HG03558 (cell line): ENCODE measurements around the gene DCN.
"Not testable (repeated sequence)": the region's sequence is repeated elsewhere in the genome, so short reads cannot be mapped to it uniquely, and the experiment has no call there.

ENCODE experiments used
- ATAC-seq: cut with Tn5 transposase; IDR thresholded peaks from one replicate; pipeline ENCODE4 v1.9.1; 2021; ENCODE audit warnings: moderate number of reproducible peaks; ENCODE audit not compliant: unreplicated experiment; ENCODE audit errors: extremely low read depth

The DCN gene

GRCh38 chr12:91182636-91183455 is at the start of gene DCN:
TSS of gene DCN (minus strand) at chr12:91182817. CDS start at chr12:91178552, 4,265 bp downstream.
- no peak for ATAC-seq

- ATAC-seq, result no peak
These were observed 48.2 kb upstream of the DCN start for GRCh38 chr12:91230841-91231240.

DNA sequence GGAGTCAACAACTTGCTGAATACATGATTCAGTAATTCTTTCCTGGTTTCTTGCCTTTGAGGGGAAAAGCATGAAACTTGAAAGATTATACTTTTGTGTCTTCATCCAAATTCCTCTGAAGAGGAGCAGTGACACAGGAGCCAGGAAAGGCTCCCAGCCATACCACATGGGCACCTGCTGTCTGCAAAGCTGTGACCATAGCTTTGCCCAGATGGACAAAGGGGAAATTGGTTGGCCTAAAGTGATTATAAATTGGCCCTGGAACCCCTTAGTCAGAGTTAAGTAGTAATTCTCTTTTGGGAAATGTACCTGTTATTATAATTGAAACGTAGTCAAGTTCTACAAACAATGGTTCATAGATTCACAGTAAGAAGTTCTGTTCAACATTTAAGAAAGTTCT is 44.3 kb upstream of the DCN start:
- no peak for ATAC-seq

GRCh38 chr12:91225316-91225715 is 42.7 kb upstream of the DCN start:
- no peak for ATAC-seq

DNA sequence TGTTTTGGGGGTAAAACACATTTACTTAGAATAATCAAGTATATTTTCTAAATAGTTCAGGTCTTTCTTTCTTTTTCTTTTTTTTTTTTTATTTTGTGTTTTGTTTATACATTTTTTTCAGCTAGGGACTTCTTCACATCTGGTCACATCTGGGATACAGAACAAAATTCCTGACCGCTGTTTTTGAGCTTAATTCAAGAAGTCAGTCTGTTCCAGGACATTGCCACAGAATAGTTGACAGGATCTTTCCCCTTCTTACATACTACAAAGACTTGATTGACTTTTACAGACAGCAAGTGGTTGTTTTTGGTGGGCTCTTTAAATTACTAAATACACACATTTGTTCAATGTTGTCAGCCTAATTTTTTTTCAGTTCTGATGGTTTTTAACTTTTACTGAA is 41.8 kb upstream of the DCN start:
- no peak for ATAC-seq

DNA sequence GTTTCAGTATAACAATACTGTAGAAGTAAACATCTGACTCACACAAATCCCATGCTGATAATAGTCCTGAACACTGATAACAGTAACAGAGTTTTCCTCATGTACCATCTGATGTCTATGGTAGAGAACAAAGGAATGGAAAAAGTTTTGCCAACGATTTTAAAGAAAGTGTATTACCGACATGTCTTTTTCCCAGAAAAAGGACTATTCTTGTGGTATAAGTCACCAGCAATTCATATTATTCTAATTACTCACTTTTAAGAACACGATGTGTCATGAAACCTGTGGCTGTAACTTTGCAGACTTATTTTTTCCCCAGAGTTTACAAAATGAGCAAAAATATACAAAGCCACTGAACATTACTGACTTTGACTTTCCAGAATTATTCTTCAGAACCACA is 40.1 kb upstream of the DCN start:
- ATAC-seq, result no peak

DNA sequence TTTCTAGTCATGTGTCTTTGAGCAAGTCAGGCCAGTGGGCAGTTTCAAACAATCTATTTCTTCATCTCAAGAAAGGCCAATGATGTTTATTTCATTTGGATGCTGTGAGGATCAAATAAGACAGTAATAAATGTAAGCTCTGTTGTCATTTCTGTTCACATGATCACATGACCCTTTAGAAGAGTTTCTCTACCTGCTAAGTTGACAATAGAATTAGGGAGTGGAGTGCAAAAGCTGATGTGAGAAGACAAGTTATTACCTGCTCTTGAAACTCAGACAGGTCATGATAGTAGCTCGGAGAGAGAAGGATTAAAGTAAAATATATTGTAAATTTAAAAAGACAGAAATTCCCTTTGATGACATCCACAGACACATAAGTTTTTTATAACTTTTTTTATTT is 37.3 kb upstream of the DCN start:
- ATAC-seq, result no peak

DNA sequence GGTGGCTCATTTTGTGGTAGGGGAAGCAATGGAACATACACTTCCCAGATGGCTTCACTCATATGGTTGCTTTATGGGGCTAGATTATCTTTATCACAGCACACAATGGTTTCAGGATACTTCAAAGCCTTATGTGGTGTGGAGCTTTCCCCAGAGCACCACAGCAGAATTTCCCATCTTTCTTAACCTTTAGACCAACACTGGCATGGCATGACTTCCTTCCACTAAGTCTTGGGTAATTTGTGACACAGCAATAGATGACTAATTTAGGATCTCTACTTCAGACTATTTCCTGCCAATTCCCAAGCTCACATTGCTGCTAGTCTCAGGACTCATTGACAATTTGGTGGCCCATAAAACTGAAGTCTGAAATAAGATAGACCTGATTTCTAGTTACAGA is 36.9 kb upstream of the DCN start:
- no peak for ATAC-seq

GRCh38 chr12:91216871-91217270 is 34.3 kb upstream of the DCN start:
- no peak for ATAC-seq

DNA sequence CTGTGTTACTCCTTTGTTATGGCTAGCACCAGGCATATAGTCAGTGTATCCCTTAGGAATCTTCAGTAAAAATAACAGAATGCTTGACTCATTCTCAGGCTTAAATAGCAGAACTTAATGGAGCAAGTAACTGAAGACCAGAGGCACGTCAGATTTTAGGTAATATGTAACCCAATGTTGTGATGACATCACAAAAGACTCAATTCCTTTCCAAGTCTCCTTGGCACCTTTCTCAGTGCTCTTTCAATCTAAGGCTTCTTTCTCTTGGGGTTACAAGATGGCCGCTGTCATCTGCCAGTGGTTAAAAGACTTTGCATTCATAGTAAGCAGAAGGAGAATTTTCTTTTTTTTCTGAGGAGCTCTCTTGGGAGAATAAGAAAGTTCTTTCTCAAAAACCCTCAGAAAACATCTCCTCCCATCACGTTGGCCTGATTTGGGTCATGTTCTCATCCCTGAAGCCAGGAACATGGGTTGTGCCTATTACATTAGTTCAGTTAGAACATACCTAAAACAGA is 33.4 kb upstream of the DCN start:
- no peak for ATAC-seq

DNA sequence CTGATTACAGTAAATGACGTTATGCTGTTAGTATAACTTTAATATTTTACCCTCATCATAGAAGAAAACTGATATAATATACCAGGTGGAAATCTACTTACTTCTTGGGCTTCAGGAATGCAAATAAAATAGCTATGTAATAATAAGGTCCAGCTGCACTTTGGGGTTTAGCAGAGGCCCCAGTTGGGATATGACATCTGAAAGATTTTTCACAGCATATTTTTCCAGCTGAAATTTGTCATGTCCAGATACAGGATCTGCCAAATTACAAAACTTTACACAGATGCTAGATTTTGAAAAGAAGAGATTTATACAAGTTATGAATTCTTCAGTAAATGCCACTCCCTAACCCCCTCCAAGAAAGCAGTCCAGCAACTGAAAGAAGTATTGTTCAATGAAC is 29.2 kb upstream of the DCN start:
- ATAC-seq, result no peak

DNA sequence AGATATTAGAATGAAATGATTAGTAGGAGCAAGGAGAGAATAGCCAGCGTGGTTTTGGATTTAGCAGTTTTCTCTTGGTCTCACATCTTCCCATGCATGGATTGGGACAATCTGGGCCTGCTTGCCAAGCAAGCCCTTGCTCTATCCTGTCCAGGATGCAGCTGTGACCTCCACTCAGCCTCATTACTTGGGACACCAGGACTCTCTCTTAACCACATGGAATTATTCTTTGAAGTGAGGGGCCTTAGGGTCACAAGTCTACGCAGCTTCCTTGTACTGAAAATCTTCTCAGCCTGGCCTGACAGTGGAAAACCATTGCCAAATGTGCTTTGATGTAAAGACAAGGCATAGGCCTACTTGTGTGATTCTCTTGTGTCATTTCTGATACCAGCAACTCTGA is 28.0 kb upstream of the DCN start:
- ATAC-seq, result no peak

- no peak for ATAC-seq
These were observed 27.5 kb upstream of the DCN start for GRCh38 chr12:91210144-91210543.

DNA sequence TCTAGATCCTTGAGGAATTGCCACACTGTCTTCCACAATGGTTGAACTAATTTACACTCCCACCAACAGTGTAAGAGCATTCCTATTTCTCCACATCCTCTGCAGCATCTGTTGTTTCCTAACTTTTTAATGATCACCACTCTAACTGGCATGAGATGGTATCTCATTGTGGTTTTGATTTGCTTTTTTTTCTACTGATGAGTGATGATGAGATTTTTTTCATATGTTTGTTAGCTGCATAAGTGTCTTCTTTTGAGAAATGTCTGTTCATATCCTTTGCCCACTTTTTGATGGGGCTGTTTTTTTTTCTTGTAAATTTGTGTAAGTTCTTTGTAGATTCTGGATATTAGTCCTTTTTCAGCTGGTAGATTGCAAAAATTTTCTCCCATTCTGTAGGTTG is 24.7 kb upstream of the DCN start:
- ATAC-seq, result not testable (repeated sequence)

GRCh38 chr12:91205811-91206210 is 23.2 kb upstream of the DCN start:
- no peak for ATAC-seq

- ATAC-seq, result no peak
These were observed 21.8 kb upstream of the DCN start for GRCh38 chr12:91204421-91204820.

GRCh38 chr12:91203610-91204009 is 21.0 kb upstream of the DCN start:
- ATAC-seq, result no peak

DNA sequence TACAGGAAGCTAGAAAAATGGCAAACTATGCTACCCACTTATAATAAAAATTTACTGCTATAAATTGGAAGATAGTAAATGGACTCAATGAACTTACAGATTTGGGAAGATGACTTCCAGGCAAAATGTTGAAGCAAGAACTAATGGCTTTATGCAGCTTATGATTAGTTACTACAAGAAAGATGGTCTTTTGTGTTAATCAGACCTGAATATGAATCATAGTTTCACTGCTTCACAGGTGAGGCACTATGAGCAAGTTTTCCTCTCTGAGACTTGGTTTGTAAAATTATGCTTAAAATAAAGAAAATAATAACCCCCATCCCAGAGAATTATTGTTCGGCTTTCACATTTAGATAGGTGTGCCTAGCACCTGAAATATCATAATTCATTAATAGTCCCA is 19.8 kb upstream of the DCN start:
- no peak for ATAC-seq

DNA sequence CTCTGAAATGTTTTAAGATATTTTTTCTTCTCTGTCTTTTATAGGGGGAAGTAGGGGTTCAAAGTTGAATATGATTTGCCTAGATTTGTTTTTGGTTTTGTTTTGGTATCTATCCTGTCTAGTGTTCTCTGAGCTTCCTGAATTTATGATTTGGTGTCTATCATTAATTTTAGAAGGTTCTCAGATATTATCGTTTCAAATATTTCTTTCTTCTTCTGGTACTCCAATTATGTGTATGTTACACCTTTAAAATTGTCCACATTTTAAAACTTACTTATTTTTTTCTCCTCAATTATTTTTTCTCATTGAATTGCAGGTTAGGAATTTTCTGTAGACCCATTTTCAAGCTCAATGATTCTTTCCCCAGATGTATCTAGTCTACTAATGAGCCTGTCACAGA is 13.8 kb upstream of the DCN start:
- ATAC-seq, result no peak

DNA sequence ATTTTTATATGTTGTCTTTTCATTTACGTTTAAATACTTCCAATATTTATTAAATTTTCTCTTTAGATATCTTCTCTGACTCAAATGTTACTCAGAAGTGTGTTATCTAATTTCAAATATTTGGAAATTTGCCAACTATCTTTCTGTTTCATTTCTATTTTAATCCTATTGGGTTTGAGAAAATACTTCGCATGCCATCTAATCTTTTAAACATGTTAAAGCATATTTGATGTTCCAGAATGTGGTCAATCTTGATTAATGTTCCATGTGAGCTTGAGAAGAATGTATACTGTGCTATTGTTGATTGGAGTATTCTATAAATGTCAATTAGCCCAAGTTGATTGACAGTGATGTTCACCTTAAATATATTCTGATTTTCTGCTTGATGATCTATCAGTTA is 11.9 kb upstream of the DCN start:
- ATAC-seq, result no peak

DNA sequence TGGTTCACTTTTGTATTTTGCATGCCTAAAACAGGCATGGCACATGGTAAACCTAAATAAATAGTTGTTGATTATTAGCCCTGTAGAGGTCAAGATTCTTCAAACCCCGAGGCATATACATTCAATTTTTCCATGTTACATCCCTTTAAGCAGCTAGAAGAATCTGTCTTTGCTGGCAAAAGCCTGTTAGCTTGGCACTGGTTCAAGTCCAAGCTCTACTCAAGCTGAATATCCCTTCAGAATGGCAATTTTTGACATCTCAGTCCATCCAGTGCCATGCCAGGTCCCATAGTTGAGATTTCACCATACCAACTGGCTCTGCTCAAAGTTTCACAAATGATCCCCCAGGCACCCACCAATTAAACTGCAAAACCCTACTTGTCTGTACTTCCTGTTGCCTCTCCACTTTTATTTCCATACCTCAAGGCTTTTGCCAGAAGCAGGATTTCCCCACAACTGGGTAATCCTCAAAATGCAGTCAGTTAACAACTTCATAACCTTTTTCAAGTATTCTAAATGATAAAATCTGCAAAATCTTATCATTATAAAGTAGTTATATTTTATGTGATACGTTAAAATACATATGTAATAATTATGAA is 9.0 kb upstream of the DCN start:
- no peak for ATAC-seq

- ATAC-seq, result no peak
These were observed 6.9 kb upstream of the DCN start for GRCh38 chr12:91189516-91189915.
